Measurements from ENCODE around the gene GEMIN8.

DNA sequence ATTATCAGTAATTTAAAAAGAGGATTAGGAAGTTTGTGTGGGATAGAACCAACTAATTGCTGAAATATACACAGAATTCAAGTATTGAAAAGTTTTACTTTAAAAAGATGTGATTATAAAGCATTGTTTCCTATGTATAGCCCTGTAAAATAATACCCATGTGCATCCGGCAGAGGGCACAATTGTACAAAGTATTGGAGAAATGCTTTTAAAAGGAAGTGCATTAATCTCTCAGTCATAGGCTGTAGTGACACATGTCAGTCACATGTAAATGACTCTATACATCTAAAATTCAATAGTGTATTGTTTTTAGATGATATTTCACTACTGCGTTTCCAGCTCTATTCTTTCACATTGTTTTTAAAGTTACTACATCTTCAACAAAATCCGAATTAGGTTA, 9.7 kb upstream of the GEMIN8 start:
- TF ChIP-seq, protein P1, sequence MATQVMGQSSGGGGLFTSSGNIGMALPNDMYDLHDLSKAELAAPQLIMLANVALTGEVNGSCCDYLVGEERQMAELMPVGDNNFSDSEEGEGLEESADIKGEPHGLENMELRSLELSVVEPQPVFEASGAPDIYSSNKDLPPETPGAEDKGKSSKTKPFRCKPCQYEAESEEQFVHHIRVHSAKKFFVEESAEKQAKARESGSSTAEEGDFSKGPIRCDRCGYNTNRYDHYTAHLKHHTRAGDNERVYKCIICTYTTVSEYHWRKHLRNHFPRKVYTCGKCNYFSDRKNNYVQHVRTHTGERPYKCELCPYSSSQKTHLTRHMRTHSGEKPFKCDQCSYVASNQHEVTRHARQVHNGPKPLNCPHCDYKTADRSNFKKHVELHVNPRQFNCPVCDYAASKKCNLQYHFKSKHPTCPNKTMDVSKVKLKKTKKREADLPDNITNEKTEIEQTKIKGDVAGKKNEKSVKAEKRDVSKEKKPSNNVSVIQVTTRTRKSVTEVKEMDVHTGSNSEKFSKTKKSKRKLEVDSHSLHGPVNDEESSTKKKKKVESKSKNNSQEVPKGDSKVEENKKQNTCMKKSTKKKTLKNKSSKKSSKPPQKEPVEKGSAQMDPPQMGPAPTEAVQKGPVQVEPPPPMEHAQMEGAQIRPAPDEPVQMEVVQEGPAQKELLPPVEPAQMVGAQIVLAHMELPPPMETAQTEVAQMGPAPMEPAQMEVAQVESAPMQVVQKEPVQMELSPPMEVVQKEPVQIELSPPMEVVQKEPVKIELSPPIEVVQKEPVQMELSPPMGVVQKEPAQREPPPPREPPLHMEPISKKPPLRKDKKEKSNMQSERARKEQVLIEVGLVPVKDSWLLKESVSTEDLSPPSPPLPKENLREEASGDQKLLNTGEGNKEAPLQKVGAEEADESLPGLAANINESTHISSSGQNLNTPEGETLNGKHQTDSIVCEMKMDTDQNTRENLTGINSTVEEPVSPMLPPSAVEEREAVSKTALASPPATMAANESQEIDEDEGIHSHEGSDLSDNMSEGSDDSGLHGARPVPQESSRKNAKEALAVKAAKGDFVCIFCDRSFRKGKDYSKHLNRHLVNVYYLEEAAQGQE (IDR thresholded peaks at IDR 0.05; ENCODE audit: borderline replicate concordance) = no peak
- TF ChIP-seq, protein P2, sequence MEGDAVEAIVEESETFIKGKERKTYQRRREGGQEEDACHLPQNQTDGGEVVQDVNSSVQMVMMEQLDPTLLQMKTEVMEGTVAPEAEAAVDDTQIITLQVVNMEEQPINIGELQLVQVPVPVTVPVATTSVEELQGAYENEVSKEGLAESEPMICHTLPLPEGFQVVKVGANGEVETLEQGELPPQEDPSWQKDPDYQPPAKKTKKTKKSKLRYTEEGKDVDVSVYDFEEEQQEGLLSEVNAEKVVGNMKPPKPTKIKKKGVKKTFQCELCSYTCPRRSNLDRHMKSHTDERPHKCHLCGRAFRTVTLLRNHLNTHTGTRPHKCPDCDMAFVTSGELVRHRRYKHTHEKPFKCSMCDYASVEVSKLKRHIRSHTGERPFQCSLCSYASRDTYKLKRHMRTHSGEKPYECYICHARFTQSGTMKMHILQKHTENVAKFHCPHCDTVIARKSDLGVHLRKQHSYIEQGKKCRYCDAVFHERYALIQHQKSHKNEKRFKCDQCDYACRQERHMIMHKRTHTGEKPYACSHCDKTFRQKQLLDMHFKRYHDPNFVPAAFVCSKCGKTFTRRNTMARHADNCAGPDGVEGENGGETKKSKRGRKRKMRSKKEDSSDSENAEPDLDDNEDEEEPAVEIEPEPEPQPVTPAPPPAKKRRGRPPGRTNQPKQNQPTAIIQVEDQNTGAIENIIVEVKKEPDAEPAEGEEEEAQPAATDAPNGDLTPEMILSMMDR (IDR thresholded peaks at IDR 0.05; ENCODE audit: poor library complexity, severe bottlenecking) = peak; percentile 79
- peak; percentile 86 for TF ChIP-seq RAD21 (conservative IDR thresholded peaks at IDR 0.05)
- TF ChIP-seq EZH2 (IDR thresholded peaks at IDR 0.05; ENCODE audit: borderline replicate concordance, insufficient read depth, low read length, poor library complexity, severe bottlenecking) = no peak
- peak; percentile 84 for TF ChIP-seq EP300 (conservative IDR thresholded peaks at IDR 0.05; ENCODE audit: poor library complexity, severe bottlenecking)
- TF ChIP-seq POLR2AphosphoS5 (IDR thresholded peaks at IDR 0.05) = no peak
- TF ChIP-seq TAF1 (IDR thresholded peaks at IDR 0.05; ENCODE audit: low read depth) = no peak
